B cell (primary cell): ENCODE measurements around the gene MPHOSPH6. TPM values are rescaled to one million over a fixed set of nuclear protein-coding genes. Genes with fewer than 3 reads are reported as not detected.

ENCODE experiments used
- ATAC-seq: fragments of 200-7000 bp; cut with Tn5 transposase; one replicate; pipeline ENCODE4 v1.10.0; 2021; ENCODE audit warnings: low read depth, mild to moderate bottlenecking, moderate number of reproducible peaks, moderate library complexity
- CTCF ChIA-PET: fragments of 350-600 bp; sonication (Branson Sonifier 250); formaldehyde crosslinking; loops from one replicate; lab custom pipeline; 2021; ENCODE audit warnings: antibody characterized with exemption, inconsistent platforms; lab: Charles Lee
- POLR2A ChIA-PET: fragments of 350-600 bp; sonication (Branson Sonifier 250); formaldehyde crosslinking; loops from one replicate; lab custom pipeline; 2021; ENCODE audit warnings: antibody characterized with exemption; lab: Charles Lee
- DNase-seq: peaks from one replicate; pipeline ENCODE4 v3.0.0; 2013
- H2AFZ ChIP-seq: 2 replicates; pipeline ENCODE4 v1.6.1; 2012; ENCODE audit warnings: mild to moderate bottlenecking, low read depth, low read length; ENCODE audit not compliant: insufficient read depth, poor library complexity, severe bottlenecking
- H3K27ac ChIP-seq, 2 donors: 1 replicate in 1 of 2; 2 replicates in 1 of 2; pipeline ENCODE4 v1.5.1; 2012 to 2013; ENCODE audit warnings: low read length in 2 of 2, mild to moderate bottlenecking in 2 of 2, moderate library complexity in 1 of 2
- H3K27me3 ChIP-seq, 4 experiments: fragments of 200-600 bp in 1 of 4; sonication (generic) in 1 of 4; replicated peaks in 1 of 4; 1 replicate in 2 of 4; 2 replicates in 2 of 4; pipeline versions ENCODE4 v1.6.1 to v1.7.0; 2013 to 2016; ENCODE audit warnings: low read length in 3 of 4, mild to moderate bottlenecking in 2 of 4, mixed read lengths in 1 of 4, moderate library complexity in 1 of 4; ENCODE audit not compliant: insufficient read depth in 4 of 4, control insufficient read depth in 3 of 4; ENCODE audit errors: control extremely low read depth in 1 of 4
- H3K36me3 ChIP-seq, 2 experiments: replicated peaks in 1 of 2; 1 replicate in 1 of 2; 2 replicates in 1 of 2; pipeline versions ENCODE4 v1.6.1 to v1.7.1; 2013; ENCODE audit warnings: low read length in 1 of 2; ENCODE audit not compliant: insufficient read depth in 2 of 2, control insufficient read depth in 1 of 2; ENCODE audit errors: control extremely low read depth in 1 of 2, extremely low read depth in 1 of 2
- H3K4me1 ChIP-seq, 2 donors: fragments of 200-600 bp in 1 of 2; sonication (generic) in 1 of 2; 1 replicate in 1 of 2; 2 replicates in 1 of 2; pipeline versions ENCODE4 v1.5.1 to v1.6.1; 2013 to 2017; ENCODE audit warnings: low read length in 2 of 2; ENCODE audit not compliant: control insufficient read depth in 2 of 2, insufficient read depth in 2 of 2
- H3K4me2 ChIP-seq: replicated peaks from 2 replicates; pipeline ENCODE3; 2012; ENCODE audit warnings: mild to moderate bottlenecking, low read depth, low read length; ENCODE audit not compliant: poor library complexity, severe bottlenecking
- H3K4me3 ChIP-seq, 5 experiments: fragments of 200-600 bp in 1 of 5; sonication (generic) in 1 of 5; 1 replicate in 3 of 5; 2 replicates in 2 of 5; pipeline versions ENCODE4 v1.5.1 to v1.7.0; 2011 to 2016; ENCODE audit warnings: low read length in 4 of 5, mild to moderate bottlenecking in 4 of 5, low read depth in 2 of 5, control low read depth in 1 of 5, moderate library complexity in 1 of 5; ENCODE audit not compliant: insufficient read depth in 1 of 5; ENCODE audit errors: control extremely low read depth in 1 of 5, extremely low read depth in 1 of 5
- H3K79me2 ChIP-seq: fragments of 200-600 bp; sonication (generic); one replicate; pipeline ENCODE4 v1.6.0; 2016; ENCODE audit warnings: low read length; ENCODE audit not compliant: control insufficient read depth, insufficient read depth
- H3K9ac ChIP-seq: fragments of 200-600 bp; sonication (generic); 2 replicates; pipeline ENCODE4 v1.6.1; 2017; ENCODE audit warnings: mild to moderate bottlenecking, low read length, moderate library complexity
- H3K9me3 ChIP-seq, 3 donors: one replicate each; pipeline versions ENCODE4 v1.6.1 to v1.7.1; 2013; ENCODE audit warnings: low read length in 2 of 3; ENCODE audit not compliant: control insufficient read depth in 2 of 3, insufficient read depth in 1 of 3; ENCODE audit errors: control extremely low read depth in 1 of 3
- H4K20me1 ChIP-seq: 2 replicates; pipeline ENCODE4 v1.6.0; 2012; ENCODE audit warnings: mild to moderate bottlenecking, low read length; ENCODE audit not compliant: insufficient read depth, control insufficient read depth, poor library complexity, severe bottlenecking
- H3K27ac Mint-ChIP-seq: one replicate; pipeline ENCODE4 v1.8.0; 2021; ENCODE audit warnings: mixed read lengths
- H3K27me3 Mint-ChIP-seq: one replicate; pipeline ENCODE4 v1.8.0; 2021; ENCODE audit warnings: mixed read lengths
- H3K4me1 Mint-ChIP-seq: one replicate; pipeline ENCODE4 v1.8.0; 2021; ENCODE audit warnings: mixed read lengths
- H3K4me3 Mint-ChIP-seq: one replicate; pipeline ENCODE4 v1.8.0; 2021; ENCODE audit warnings: mixed read lengths
- H3K9me3 Mint-ChIP-seq: one replicate; pipeline ENCODE4 v1.8.0; 2022; ENCODE audit warnings: mixed read lengths; ENCODE audit not compliant: insufficient read depth
- CTCF ChIP-seq: fragments of 200-600 bp; IDR thresholded peaks from one replicate; pipeline ENCODE4 v1.8.0; 2022; ENCODE audit warnings: antibody characterized with exemption, mild to moderate bottlenecking
- EZH2 ChIP-seq: IDR thresholded peaks from 2 replicates; pipeline ENCODE4 v1.6.1; 2012; ENCODE audit warnings: borderline replicate concordance, low read depth, mild to moderate bottlenecking, moderate library complexity, low read length; ENCODE audit not compliant: insufficient read depth, poor library complexity, severe bottlenecking
- WGBS: methylation state at CpG from one replicate; pipeline ENCODE4 v1.1.5; 2013; ENCODE audit warnings: missing lambda C conversion rate; ENCODE audit not compliant: insufficient coverage; 5-methylcytosine and 5-hydroxymethylcytosine counted together
- intact Hi-C: fragments of 100-400 bp; cut with micrococcal nuclease; formaldehyde crosslinking; loops from one replicate; pipeline ENCODE4 v1.10.0; 2022
- polyA plus RNA-seq: library from polyadenylated mRNA; depleted of rRNA; stranded (reverse); fragments of >200 nt; gene quantifications from 2 replicates; pipeline ENCODE4 v1.2.3, GENCODE V29; 2012
- total RNA-seq, 2 donors: library from RNA; stranded (reverse); fragments of 120-200 nt in 1 of 2; gene quantifications; 1 replicate in 1 of 2; 2 replicates in 1 of 2; pipeline versions ENCODE4 v1.2.3 to v1.2.4, GENCODE V29; 2013 to 2022

The MPHOSPH6 gene
- total and polyA plus RNA-seq, 2 donors (not counting 1 experiment from before 2014, with no cell fraction given) = 4.6 to 20.4 TPM

DNA sequence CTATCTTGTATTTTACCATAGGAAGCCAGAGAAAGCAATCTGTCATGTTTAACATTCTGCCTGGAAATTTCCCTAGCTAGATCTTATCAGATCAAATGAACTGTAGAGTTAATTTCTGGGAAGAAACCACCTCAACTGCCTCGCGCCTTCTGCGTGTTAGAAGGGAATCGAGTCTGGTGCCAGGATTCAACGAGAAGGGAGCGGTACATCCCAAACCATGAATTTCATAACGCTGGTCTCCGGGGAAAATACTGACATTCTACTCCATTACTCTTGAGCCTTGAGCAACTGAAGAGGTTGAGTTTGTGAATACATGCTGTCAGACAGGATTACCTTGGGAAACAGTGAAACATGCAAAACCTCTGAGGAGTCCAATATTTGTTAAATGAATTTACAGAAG lies 35.2 kb downstream of the MPHOSPH6 start:
- WGBS = 100% methylated on average over 5 of the region's 8 CpGs
- Mint-ChIP-seq H3K9me3 (no peaks in the 10 kb centered on the region), H3K4me1 (no peaks in the 10 kb centered on the region), H3K4me3 (no peak overlapping the region), H3K27ac (no peak overlapping the region), H3K27me3 (no peaks in the 10 kb centered on the region)
- Histone ChIP-seq H3K4me3 (no peak overlapping the region), H3K36me3 (peaks cover 0 to 5% of the 10 kb centered on the region in 2 experiments), H3K27me3 (no peaks in the 10 kb centered on the region), H2AFZ (no peak overlapping the region), H3K27ac (no peak overlapping the region), H3K79me2 (no peaks in the 10 kb centered on the region), H4K20me1 (no peaks in the 10 kb centered on the region), H3K9me3 (no peaks in the 10 kb centered on the region), H3K4me2 (no peak overlapping the region), H3K9ac (no peak overlapping the region), H3K4me1 (no peaks in the 10 kb centered on the region)
- no peak for TF ChIP-seq CTCF
- TF ChIP-seq EZH2 = no peak
- ChIA-PET POLR2A (no interaction called here), CTCF (no interaction called here)
- ATAC-seq (no peak), DNase-seq (no peak)
- intact Hi-C loops = no loop called here

DNA sequence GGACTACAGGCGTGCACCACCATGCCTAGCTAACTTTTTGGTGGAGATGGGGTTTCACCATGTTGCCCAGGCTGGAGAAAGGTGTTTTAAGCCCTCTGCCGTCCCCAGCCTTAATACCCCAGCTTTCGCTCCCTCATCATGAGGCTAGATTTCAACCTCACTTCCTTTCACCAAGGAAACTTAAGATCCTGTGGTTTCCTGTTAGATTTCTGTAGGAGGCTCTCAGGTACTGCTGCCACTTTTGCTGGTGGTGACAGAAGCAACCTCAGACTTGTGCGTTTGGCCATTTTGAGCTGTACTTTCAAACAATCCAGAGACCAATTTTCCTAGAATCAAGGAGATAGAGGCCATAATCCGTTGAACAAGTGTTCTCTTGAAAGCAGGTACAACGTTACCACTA lies 36.2 kb downstream of the MPHOSPH6 start:
- CTCF ChIA-PET = no interaction called here
- Histone ChIP-seq H3K4me2 (no peak overlapping the region), H3K27ac (no peak overlapping the region), H3K4me3 (no peak overlapping the region), H2AFZ (no peak overlapping the region), H3K36me3 (peaks cover 0 to 5% of the 10 kb centered on the region in 2 experiments), H3K4me1 (no peaks in the 10 kb centered on the region), H3K9me3 (no peaks in the 10 kb centered on the region), H3K79me2 (no peaks in the 10 kb centered on the region), H3K27me3 (no peaks in the 10 kb centered on the region), H3K9ac (no peak overlapping the region), H4K20me1 (no peaks in the 10 kb centered on the region)
- Mint-ChIP-seq H3K9me3 (no peaks in the 10 kb centered on the region), H3K4me3 (no peak overlapping the region), H3K27me3 (no peaks in the 10 kb centered on the region), H3K4me1 (no peaks in the 10 kb centered on the region), H3K27ac (no peak overlapping the region)
- DNase-seq (no peak), ATAC-seq (no peak)
- intact Hi-C loops = no loop called here
- POLR2A ChIA-PET = no interaction called here
- TF ChIP-seq EZH2 (no peak), CTCF (no peak)
- 52% methylated on average over 4 of the region's 6 CpGs for WGBS
